HCT116 (cell line): ENCODE results near the gene AOPEP. TPM values are rescaled to one million over a fixed set of nuclear protein-coding genes. Genes with fewer than 3 reads are reported as not detected.

Experiments
- ATAC-seq: fragments of 200-7000 bp; cut with Tn5 transposase; 2 replicates; pipeline ENCODE4 v1.9.1; 2020; ENCODE audit warnings: mild to moderate bottlenecking, moderate library complexity
- BruUV-seq: library from RNA; stranded (reverse); fragments of 400-500 nt; replicated peaks from 2 replicates; lab custom pipeline; 2021; lab: Mats Ljungman, UMichigan
- CTCF ChIA-PET: fragments of 300-600 bp; sonication (Branson Sonifier 250); formaldehyde crosslinking; loops from one replicate; lab custom pipeline; 2021; ENCODE audit warnings: antibody characterized with exemption; lab: Charles Lee
- POLR2A ChIA-PET: fragments of 300-600, 350-600 bp; sonication (Branson Sonifier 250); formaldehyde crosslinking; loops from one replicate; lab custom pipeline; 2021; ENCODE audit warnings: antibody characterized with exemption; lab: Charles Lee
- RAD21 ChIA-PET, 2 experiments: fragments of 300-600 bp; sonication (Branson Sonifier 250); formaldehyde crosslinking; loops; one replicate each; lab custom pipeline; 2023; ENCODE audit warnings: low total read pairs in 2 of 2; ENCODE audit not compliant: uncharacterized antibody in 2 of 2, unreplicated experiment in 2 of 2, low non-redundant PET in 1 of 2; lab: Charles Lee
- DNase-seq: peaks from one replicate; pipeline ENCODE4 v3.0.0-alpha.2; 2010; ENCODE audit warnings: low read depth, low spot score
- H2AFZ ChIP-seq: fragments of 200-600 bp; shearing (Covaris generic), sonication (generic); 2 replicates; pipeline ENCODE4 v1.6.1; 2017; ENCODE audit warnings: low read depth, mixed run types, mixed read lengths, antibody characterized with exemption, low read length; ENCODE audit not compliant: poor library complexity, severe bottlenecking
- H3K27ac ChIP-seq: 2 replicates; pipeline ENCODE4 v1.5.1; 2012; ENCODE audit warnings: low read depth, low read length
- H3K27me3 ChIP-seq: fragments of 200-600 bp; sonication (generic); 2 replicates; pipeline ENCODE4 v1.6.1; 2016; ENCODE audit warnings: mixed run types, low read length, mixed read lengths; ENCODE audit not compliant: insufficient read depth
- H3K36me3 ChIP-seq, 2 experiments: fragments of 200-500 bp in 1 of 2; fragments of 200-600 bp in 1 of 2; sonication (Bioruptor generic) in 1 of 2; sonication (generic) in 1 of 2; 2 replicates each; pipeline versions ENCODE4 v1.5.1 to v1.6.1; 2014 to 2016; ENCODE audit warnings: low read length in 2 of 2, inconsistent platforms in 1 of 2, mixed read lengths in 1 of 2, mixed run types in 1 of 2; ENCODE audit not compliant: insufficient read depth in 2 of 2, control insufficient read depth in 1 of 2
- H3K4me1 ChIP-seq, 2 experiments: fragments of 200-600 bp in 1 of 2; sonication (generic) in 1 of 2; 2 replicates each; pipeline versions ENCODE4 v1.5.1 to v1.6.1; 2012 to 2017; ENCODE audit warnings: low read length in 2 of 2, inconsistent platforms in 1 of 2, mild to moderate bottlenecking in 1 of 2, mixed read lengths in 1 of 2, mixed run types in 1 of 2, moderate library complexity in 1 of 2; ENCODE audit not compliant: insufficient read depth in 2 of 2, control insufficient read depth in 1 of 2
- H3K4me2 ChIP-seq: fragments of 200-600 bp; sonication (generic); 2 replicates; pipeline ENCODE4 v1.6.1; 2017; ENCODE audit warnings: mixed run types, low read length, mixed read lengths
- H3K4me3 ChIP-seq, 2 experiments: fragments of 200-600 bp in 1 of 2; sonication (generic) in 1 of 2; replicated peaks in 1 of 2; 2 replicates each; pipeline ENCODE4 v1.5.1; 2011 to 2016; ENCODE audit warnings: low read length in 2 of 2, control low read depth in 1 of 2, low read depth in 1 of 2, mild to moderate bottlenecking in 1 of 2, mixed read lengths in 1 of 2, mixed run types in 1 of 2
- H3K79me2 ChIP-seq: fragments of 200-600 bp; sonication (generic); 2 replicates; pipeline ENCODE4 v1.6.1; 2017; ENCODE audit warnings: mild to moderate bottlenecking, mixed run types, low read length, moderate library complexity, mixed read lengths; ENCODE audit not compliant: insufficient read depth
- H3K9ac ChIP-seq: fragments of 200-600 bp; sonication (generic); 2 replicates; pipeline ENCODE4 v1.6.1; 2016; ENCODE audit warnings: low read length, mixed read lengths
- H3K9me2 ChIP-seq: fragments of 200-600 bp; sonication (generic), shearing (Covaris generic); 2 replicates; pipeline ENCODE4 v1.6.1; 2017; ENCODE audit warnings: mixed run types, mild to moderate bottlenecking, moderate library complexity; ENCODE audit not compliant: insufficient read depth
- H3K9me3 ChIP-seq, 2 experiments: fragments of 200-500 bp in 1 of 2; fragments of 200-600 bp in 1 of 2; sonication (Bioruptor generic) in 1 of 2; sonication (generic) in 1 of 2; 2 replicates each; pipeline ENCODE4 v1.6.1; 2014 to 2017; ENCODE audit warnings: low read length in 2 of 2, mixed read lengths in 2 of 2, inconsistent platforms in 1 of 2, low read depth in 1 of 2, mild to moderate bottlenecking in 1 of 2, mixed run types in 1 of 2, moderate library complexity in 1 of 2; ENCODE audit not compliant: control insufficient read depth in 1 of 2, insufficient read depth in 1 of 2
- H4K20me1 ChIP-seq: fragments of 200-600 bp; sonication (generic), shearing (Covaris generic); 2 replicates; pipeline ENCODE4 v1.6.1; 2017; ENCODE audit warnings: mixed run types, mild to moderate bottlenecking, moderate library complexity; ENCODE audit not compliant: insufficient read depth
- ATF3 ChIP-seq: IDR thresholded peaks from 2 replicates; pipeline ENCODE4 v1.6.1; 2012
- CEBPB ChIP-seq: IDR thresholded peaks from 2 replicates; pipeline ENCODE4 v1.6.1; 2012; ENCODE audit warnings: low read depth
- CTCF ChIP-seq, 3 experiments: fragments of 200-600 bp in 1 of 3; sonication (generic) in 1 of 3; IDR thresholded peaks in 2 of 3; conservative IDR thresholded peaks in 1 of 3; 2 replicates each; pipeline ENCODE4 v1.5.1; 2012 to 2017; ENCODE audit warnings: low read depth in 2 of 3, low read length in 2 of 3, antibody characterized with exemption in 1 of 3, borderline replicate concordance in 1 of 3, control low read depth in 1 of 3, mild to moderate bottlenecking in 1 of 3, mixed read lengths in 1 of 3, mixed run types in 1 of 3, moderate library complexity in 1 of 3; ENCODE audit not compliant: insufficient read depth in 1 of 3
- EGR1 ChIP-seq: IDR thresholded peaks from 2 replicates; pipeline ENCODE4 v1.6.1; 2012; ENCODE audit warnings: low read depth
- EZH2phosphoT487 ChIP-seq: fragments of 200-600 bp; IDR thresholded peaks from 2 replicates; pipeline ENCODE4 v1.6.1; 2018; ENCODE audit warnings: antibody characterized with exemption, borderline replicate concordance
- FOSL1 ChIP-seq: IDR thresholded peaks from 2 replicates; pipeline ENCODE4 v1.6.1; 2012; ENCODE audit warnings: low read depth
- JUND ChIP-seq: IDR thresholded peaks from 2 replicates; pipeline ENCODE4 v1.6.1; 2012
- MAX ChIP-seq: IDR thresholded peaks from 2 replicates; pipeline ENCODE4 v1.6.1; 2012
- POLR2A ChIP-seq: IDR thresholded peaks from 2 replicates; pipeline ENCODE4 v1.7.0; 2011; ENCODE audit warnings: borderline replicate concordance; ENCODE audit not compliant: insufficient read depth, insufficient read length; ENCODE audit errors: extremely low read depth
- POLR2AphosphoS5 ChIP-seq: IDR thresholded peaks from 2 replicates; pipeline ENCODE4 v1.6.1; 2011; ENCODE audit warnings: mild to moderate bottlenecking, low read depth, low read length, moderate library complexity
- RAD21 ChIP-seq: IDR thresholded peaks from 2 replicates; pipeline ENCODE4 v1.6.1; 2012; ENCODE audit warnings: low read depth, mild to moderate bottlenecking
- SIN3A ChIP-seq: IDR thresholded peaks from 2 replicates; pipeline ENCODE4 v1.6.1; 2012; ENCODE audit warnings: low read depth
- SRF ChIP-seq: IDR thresholded peaks from 2 replicates; pipeline ENCODE4 v1.6.1; 2012; ENCODE audit warnings: low read depth
- TCF7L2 ChIP-seq: IDR thresholded peaks from 2 replicates; pipeline ENCODE4 v1.7.0; 2011; ENCODE audit warnings: borderline replicate concordance, inconsistent platforms; ENCODE audit not compliant: insufficient read depth, insufficient read length; ENCODE audit errors: extremely low read depth
- YY1 ChIP-seq: IDR thresholded peaks from 2 replicates; pipeline ENCODE4 v1.6.1; 2011; ENCODE audit warnings: low read length, low read depth, moderate library complexity, mild to moderate bottlenecking; ENCODE audit not compliant: insufficient replicate concordance; ENCODE audit errors: extremely low read depth
- ZFX ChIP-seq: fragments of 450-650 bp; IDR thresholded peaks from 2 replicates; pipeline ENCODE4 v1.6.1; 2017
- ZNF274 ChIP-seq: fragments of 200-500 bp; sonication (Bioruptor generic); IDR thresholded peaks from 2 replicates; pipeline ENCODE4 v1.6.1; 2014; ENCODE audit warnings: mild to moderate bottlenecking, low read depth, low read length, inconsistent platforms
- intact Hi-C: fragments of 100-400 bp; cut with micrococcal nuclease; formaldehyde crosslinking; loops from 2 replicates; pipeline ENCODE4 v1.10.0; 2022
- total RNA-seq: library from RNA; stranded (reverse); gene quantifications from one replicate; pipeline ENCODE4 v1.2.1, GENCODE V29; 2021; ENCODE audit not compliant: unreplicated experiment

The AOPEP gene
- total RNA-seq, 1 experiment from 2014 or later, result 15.1 TPM

- no peak for TF ChIP-seq JUND
These were observed 258.5 kb downstream of the AOPEP start (continued) for GRCh38 chr9:94984891-94985476.

- H3K4me1 ChIP-seq, result no peaks in the 10 kb centered on the region
- TF ChIP-seq POLR2AphosphoS5 (no peak), FOSL1 (no peak), SRF (no peak), EGR1 (no peak), ZFX (no peak), ATF3 (no peak)
- TF ChIP-seq, all 23 proteins: peak for 0
- intact Hi-C loops, result no loop called here
- Histone ChIP-seq H2AFZ (no peak overlapping the region), H3K9me2 (no peaks in the 10 kb centered on the region), H4K20me1 (no peaks in the 10 kb centered on the region), H3K36me3 (no peaks in the 10 kb centered on the region), H3K4me2 (no peak overlapping the region), H3K4me3 (no peak overlapping the region), H3K79me2 (no peaks in the 10 kb centered on the region), H3K27me3 (no peaks in the 10 kb centered on the region), H3K27ac (no peak overlapping the region), H3K9me3 (no peaks in the 10 kb centered on the region), H3K9ac (no peak overlapping the region)
- ChIA-PET CTCF (no interaction called here), RAD21 (no interaction called here), POLR2A (no interaction called here)
- ATAC-seq, result no peak
- no TSS peak for BruUV-seq
- no peak for DNase-seq
These were observed 259.1 kb downstream of the AOPEP start for GRCh38 chr9:94985649-94986048.

GRCh38 chr9:94987731-94988130 is 261.2 kb downstream of the AOPEP start:
- Histone ChIP-seq H3K27ac (no peak overlapping the region), H3K9ac (no peak overlapping the region), H2AFZ (no peak overlapping the region), H3K27me3 (no peaks in the 10 kb centered on the region), H3K4me3 (no peak overlapping the region), H3K36me3 (no peaks in the 10 kb centered on the region), H3K4me1 (no peaks in the 10 kb centered on the region), H3K4me2 (no peak overlapping the region), H3K9me3 (no peaks in the 10 kb centered on the region), H3K79me2 (no peaks in the 10 kb centered on the region), H4K20me1 (no peaks in the 10 kb centered on the region), H3K9me2 (no peaks in the 10 kb centered on the region)
- ChIA-PET CTCF (no interaction called here), POLR2A (no interaction called here), RAD21 (no interaction called here)
- no TSS peak for BruUV-seq
- intact Hi-C loops, result no loop called here
- no peak for TF ChIP-seq YY1
- TF ChIP-seq CEBPB, result no peak
- no peak for TF ChIP-seq POLR2A
- TF ChIP-seq ATF3, result no peak
- TF ChIP-seq CTCF (IDR thresholded peaks at IDR 0.05 in 2 of 3, conservative IDR thresholded peaks at IDR 0.05 in 1 of 3; ENCODE audit: borderline replicate concordance in 1 of 3, insufficient read depth in 1 of 3, low read depth in 2 of 3, low read length in 2 of 3), result no peak
- no peak for TF ChIP-seq POLR2AphosphoS5
- no peak for TF ChIP-seq TCF7L2
- TF ChIP-seq SIN3A, result no peak
- no peak for TF ChIP-seq RAD21
- no peak for TF ChIP-seq ZFX
- TF ChIP-seq EZH2phosphoT487, result no peak
- no peak for TF ChIP-seq ZNF274
- TF ChIP-seq MAX, result no peak
- DNase-seq, result no peak
- no peak for ATAC-seq
